Uterus (tissue), 2 donors: ENCODE data around the gene EEF1E1.

Source experiments
- CTCF ChIP-seq, 4 experiments: fragments of 200-600 bp in 2 of 4; fragments of 450-650 bp in 2 of 4; sonication (generic) in 2 of 4; IDR thresholded peaks; one replicate each; pipeline ENCODE4 v1.5.1; 2016 to 2019; ENCODE audit warnings: antibody characterized with exemption in 4 of 4, mild to moderate bottlenecking in 2 of 4, moderate library complexity in 1 of 4
- POLR2A ChIP-seq, 2 donors: fragments of 450-650 bp; IDR thresholded peaks; one replicate each; pipeline ENCODE4 v1.6.1; 2016; ENCODE audit warnings: antibody characterized with exemption in 2 of 2, mild to moderate bottlenecking in 1 of 2, moderate library complexity in 1 of 2

GRCh38 chr6:8149350-8149749 lies 47.0 kb upstream of the EEF1E1 start:
- TF ChIP-seq CTCF (IDR thresholded peaks at IDR 0.05) = no peak
- no peak for TF ChIP-seq POLR2A (IDR thresholded peaks at IDR 0.05)
